ENCODE measurements around the gene RERE.
A peak's percentile ranks its signal among the peaks of the same experiment; 100 is the strongest.

RERE gene

DNA sequence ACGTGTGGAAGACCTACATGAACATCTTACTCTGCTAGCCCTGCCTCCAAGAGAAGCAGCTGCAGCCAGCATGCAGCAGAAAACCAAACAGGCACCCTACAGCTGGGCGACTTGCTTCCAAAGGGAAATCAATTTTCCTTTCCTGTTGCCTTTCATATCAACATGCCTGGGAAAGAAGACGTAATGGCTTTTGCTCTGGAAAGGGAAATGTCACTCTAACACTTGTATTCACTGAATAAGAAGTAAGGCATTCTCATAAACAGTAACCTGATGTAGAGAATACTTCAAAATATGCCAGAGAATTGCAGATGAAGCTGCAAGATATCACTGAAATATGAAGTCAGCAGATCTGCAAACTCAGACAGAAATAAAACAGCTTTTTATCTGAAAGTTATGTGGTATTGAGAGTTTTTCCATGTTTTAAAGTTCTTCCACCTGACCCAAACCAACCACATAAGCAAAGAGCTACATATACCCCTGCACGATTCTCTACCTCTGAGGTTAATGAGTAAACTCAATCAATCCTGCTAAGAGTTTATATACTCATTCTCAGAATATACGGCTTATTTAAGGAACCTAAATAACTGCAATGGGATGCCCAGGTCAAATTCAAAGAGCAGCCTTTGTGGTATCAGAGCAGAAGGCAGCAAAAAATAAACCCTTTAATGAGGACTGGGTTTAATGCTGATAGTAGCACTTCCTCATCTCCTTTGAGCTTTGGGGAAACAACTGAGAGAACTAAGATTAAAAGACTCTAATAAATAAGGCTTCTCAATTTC, 150.9 kb downstream of the RERE start:
- no peak for FAIRE-seq
- TF ChIP-seq POLR2A (IDR thresholded peaks at IDR 0.05; ENCODE audit: low read depth, low read length) (no peak), TAF1 (IDR thresholded peaks at IDR 0.05; ENCODE audit: borderline replicate concordance, low read depth, low read length) (no peak), POLR2AphosphoS5 (IDR thresholded peaks at IDR 0.05; ENCODE audit: low read depth, low read length) (no peak)

DNA sequence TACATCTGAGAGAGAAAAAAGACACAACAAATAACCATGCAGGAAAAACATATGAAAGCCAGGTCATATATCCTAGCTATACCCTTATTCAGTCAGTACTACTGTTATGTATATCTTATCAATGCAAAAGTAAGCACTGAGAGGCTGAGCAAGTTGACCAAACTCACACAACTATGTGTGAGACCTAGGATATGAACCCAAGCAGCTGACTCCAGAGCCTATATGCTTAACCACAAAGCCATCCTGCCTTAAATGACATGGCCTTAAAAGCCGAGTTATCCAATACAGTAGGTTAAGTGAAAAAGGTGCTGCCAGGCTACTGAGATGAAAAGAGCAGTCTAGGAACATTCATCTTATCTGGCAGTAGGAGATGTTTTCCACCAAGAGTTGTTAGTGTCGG, 151.6 kb downstream of the RERE start:
- no peak for DNase-seq (ENCODE audit: insufficient read length)
- TF ChIP-seq POLR2AphosphoS5 (IDR thresholded peaks at IDR 0.05; ENCODE audit: low read depth, low read length) (no peak), POLR2A (IDR thresholded peaks at IDR 0.05; ENCODE audit: low read depth, low read length) (no peak), TAF1 (IDR thresholded peaks at IDR 0.05; ENCODE audit: borderline replicate concordance, low read depth, low read length) (no peak)
- FAIRE-seq: no peak

More for the DNA sequence above, 150.9 kb downstream of the RERE start:
- DNase-seq (ENCODE audit: insufficient read length): no peak

DNA sequence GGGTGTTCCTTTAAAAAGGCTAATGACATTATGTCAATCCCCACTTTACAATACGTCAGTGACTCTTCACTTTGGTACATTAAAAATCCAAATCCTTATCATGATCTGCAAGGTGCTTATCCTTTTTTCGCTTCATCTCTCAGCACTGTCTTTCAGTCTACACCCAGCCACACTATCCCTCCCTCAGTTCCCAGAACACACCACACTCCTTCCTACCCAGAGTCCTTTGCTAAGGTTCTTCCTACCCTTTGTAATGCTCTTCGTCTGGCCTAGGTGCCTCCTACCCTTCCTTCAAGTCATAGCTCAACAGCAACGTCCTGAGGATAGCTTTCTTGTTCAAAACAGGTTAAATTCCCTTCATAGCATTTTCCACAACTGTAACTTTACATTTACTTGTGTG, 152.6 kb downstream of the RERE start:
- DNase-seq (ENCODE audit: insufficient read length): no peak
- TF ChIP-seq POLR2AphosphoS5 (IDR thresholded peaks at IDR 0.05; ENCODE audit: low read depth, low read length): no peak
- no peak for TF ChIP-seq TAF1 (IDR thresholded peaks at IDR 0.05; ENCODE audit: borderline replicate concordance, low read depth, low read length)
- TF ChIP-seq POLR2A (IDR thresholded peaks at IDR 0.05; ENCODE audit: low read depth, low read length): no peak
- FAIRE-seq: peak; percentile 17

DNA sequence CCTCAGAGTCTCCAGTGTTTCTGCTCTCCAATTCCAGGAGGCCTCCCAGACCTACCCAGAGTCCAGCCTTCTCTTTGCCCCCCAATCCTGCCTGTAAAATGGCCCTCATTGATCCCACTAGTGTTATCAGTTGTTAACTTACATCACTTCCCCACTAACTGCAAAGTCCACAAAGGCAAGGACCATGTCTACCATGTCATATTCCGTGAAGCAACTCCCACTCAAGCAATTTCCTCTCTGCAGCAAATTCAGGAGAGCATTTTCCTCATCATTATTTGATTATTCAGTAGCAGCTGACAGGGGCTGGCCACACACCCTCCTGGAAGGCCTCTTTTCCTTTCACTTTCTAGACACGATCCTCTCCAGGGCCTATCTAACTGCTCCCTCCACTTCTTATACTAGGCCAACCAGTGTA, 153.5 kb downstream of the RERE start:
- FAIRE-seq (peak; percentile 9), DNase-seq (ENCODE audit: insufficient read length) (no peak)
- TF ChIP-seq POLR2AphosphoS5 (IDR thresholded peaks at IDR 0.05; ENCODE audit: low read depth, low read length): no peak
- TF ChIP-seq TAF1 (IDR thresholded peaks at IDR 0.05; ENCODE audit: borderline replicate concordance, low read depth, low read length): no peak

DNA sequence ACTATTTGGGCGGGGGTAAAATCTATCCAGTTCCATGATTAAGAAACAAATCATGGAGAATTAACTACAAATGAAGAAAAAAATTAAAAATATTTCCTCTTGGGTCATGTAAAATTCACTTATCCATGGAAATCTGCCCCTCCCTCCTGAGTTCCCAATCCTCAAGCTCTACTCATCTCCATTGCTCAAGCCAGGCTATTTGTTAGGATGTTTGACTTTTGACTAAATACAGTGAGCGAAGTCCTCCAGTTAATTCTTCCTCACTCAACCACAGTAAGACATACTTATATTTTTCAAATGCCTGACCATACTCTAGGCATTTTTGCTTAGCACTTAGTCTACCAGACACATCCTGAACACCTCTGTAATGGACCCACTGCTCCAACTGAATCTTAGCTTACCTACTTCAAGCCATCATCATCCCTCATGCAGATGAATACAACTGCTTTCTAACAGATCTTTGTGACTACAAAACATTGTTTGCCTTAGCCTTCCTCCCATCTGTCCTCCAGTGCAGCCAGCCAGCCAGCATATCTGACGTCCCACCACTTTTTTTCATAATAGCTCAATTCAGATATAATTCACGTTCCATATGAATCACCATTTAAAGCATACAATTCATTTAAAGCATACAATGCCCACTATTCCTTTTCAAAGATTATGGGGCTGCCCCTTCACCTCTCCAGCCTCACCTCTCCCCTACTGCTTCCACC, 154.2 kb downstream of the RERE start:
- DNase-seq (ENCODE audit: insufficient read length) (no peak), FAIRE-seq (no peak)
- TF ChIP-seq POLR2A (IDR thresholded peaks at IDR 0.05; ENCODE audit: low read depth, low read length) (no peak), POLR2AphosphoS5 (IDR thresholded peaks at IDR 0.05; ENCODE audit: low read depth, low read length) (no peak), TAF1 (IDR thresholded peaks at IDR 0.05; ENCODE audit: borderline replicate concordance, low read depth, low read length) (no peak)

DNA sequence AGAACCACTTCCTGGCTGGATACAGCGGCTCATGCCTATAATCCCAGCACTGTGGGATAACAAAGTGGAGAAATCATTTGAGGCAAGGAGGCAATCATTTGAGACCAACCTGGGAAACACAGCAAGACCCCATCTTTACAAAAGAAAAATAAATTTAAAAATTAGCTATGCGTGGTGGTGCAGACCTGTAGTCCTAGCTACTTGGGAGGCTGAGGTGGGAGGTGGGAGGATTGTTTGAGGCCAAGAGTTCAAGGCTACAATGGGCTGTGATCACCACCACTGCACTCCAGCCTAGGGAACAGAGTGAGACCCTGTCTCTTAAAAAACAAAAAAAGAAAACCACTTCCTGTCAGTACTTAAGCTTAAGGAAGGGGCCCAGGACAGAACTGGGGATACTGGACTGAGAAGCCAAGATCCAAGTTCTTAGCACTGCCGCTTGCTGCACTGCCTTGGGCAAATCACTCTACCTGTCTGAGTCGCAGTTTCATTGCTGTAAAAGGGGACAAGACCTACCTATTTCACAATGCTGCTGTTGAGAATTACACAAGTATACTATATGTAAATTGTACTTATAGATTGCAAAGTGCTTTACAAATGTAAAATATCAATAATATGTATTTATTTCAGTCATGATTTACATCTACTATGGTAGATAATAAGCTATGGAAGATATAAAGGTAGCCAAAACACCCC, 154.9 kb downstream of the RERE start:
- no peak for DNase-seq (ENCODE audit: insufficient read length)
- TF ChIP-seq POLR2AphosphoS5 (IDR thresholded peaks at IDR 0.05; ENCODE audit: low read depth, low read length): no peak
- no peak for TF ChIP-seq TAF1 (IDR thresholded peaks at IDR 0.05; ENCODE audit: borderline replicate concordance, low read depth, low read length)
- no peak for TF ChIP-seq POLR2A (IDR thresholded peaks at IDR 0.05; ENCODE audit: low read depth, low read length)
- FAIRE-seq: no peak

DNA sequence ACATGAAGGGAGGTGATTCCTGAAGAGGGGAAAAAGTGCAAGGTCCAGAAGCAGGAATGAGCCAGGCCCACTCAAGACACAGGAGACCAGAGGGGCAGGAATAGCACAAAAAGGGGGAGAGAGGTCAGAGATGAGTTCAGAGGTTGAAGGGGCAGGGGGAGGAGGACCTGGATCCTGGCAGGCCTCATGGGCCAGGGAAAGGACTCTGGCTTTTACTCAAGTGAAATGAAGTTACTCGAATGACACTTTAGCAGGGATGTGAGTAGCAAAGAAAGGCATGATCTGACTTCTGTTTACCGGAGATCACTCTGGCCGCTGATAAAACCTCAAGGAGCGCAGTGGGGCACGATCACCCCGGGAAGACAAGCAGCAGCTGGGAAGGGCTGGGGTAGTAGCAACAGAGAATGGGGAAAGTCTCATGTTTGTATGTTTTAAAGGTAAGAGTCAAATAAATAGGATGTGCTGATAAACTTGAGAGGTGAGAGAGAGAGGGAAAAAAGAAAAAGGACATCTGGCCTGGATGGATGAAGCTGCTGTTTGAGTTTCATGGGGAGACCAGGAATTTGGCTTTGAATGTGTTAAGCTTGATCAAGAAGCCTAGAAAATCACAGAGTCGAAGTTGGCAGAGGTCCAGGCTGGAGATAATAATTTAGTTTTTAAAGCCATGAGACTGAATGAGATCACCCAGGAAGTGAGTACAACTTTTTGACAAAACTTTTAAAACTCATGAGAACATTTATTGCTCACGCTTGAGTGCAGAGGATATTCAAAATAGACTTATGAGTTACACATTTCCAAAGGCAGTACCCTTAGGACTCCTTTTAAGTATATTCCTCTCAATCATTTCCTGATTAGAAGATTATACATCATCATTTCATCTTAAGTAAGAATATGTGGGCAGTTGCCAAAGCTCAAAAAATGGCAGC, 156.0 kb downstream of the RERE start:
- no peak for DNase-seq (ENCODE audit: insufficient read length)
- no peak for FAIRE-seq
- TF ChIP-seq POLR2AphosphoS5 (IDR thresholded peaks at IDR 0.05; ENCODE audit: low read depth, low read length) (no peak), TAF1 (IDR thresholded peaks at IDR 0.05; ENCODE audit: borderline replicate concordance, low read depth, low read length) (no peak), POLR2A (IDR thresholded peaks at IDR 0.05; ENCODE audit: low read depth, low read length) (no peak)

DNA sequence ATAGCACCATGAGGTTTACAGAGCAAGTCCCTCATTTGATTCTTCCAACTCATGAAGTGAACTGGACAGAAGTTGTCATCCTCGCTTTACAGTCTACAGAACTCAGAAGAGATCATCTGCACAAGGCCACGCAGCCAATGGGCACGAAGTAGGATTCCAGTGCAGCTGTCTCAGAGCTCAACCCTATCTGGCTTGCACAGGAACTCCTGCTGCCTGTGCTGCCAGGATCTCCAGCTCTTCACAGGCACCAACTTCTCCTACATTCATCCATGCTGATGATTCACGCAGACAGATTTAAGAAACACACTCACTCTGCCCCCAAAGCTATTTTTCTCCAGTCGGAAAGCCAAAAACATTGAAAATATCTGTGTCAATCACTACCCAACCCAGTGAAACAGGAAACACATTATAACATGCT, 157.0 kb downstream of the RERE start:
- DNase-seq (ENCODE audit: insufficient read length) (no peak), FAIRE-seq (no peak)

DNA sequence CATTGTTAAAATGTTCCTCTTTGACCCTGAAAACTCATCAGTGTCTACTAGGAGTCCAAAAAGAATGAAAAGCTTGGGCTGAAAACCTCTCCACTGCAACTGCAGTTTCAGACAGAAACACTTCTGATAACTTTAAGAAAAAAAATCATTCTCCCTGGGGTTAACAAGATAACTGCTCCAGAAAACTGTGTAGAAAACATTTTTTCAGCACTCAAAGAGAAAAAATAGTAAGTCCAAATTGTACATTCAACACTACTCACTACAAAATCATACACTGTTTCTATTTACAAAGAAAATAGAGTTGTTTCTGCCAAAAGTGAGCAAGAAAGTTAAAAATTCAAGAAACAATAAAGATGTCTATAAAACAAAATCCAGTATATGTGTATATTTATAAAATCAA, 157.8 kb downstream of the RERE start:
- FAIRE-seq (no peak), DNase-seq (ENCODE audit: insufficient read length) (no peak)
- no peak for TF ChIP-seq POLR2A (IDR thresholded peaks at IDR 0.05; ENCODE audit: low read depth, low read length)
- TF ChIP-seq TAF1 (IDR thresholded peaks at IDR 0.05; ENCODE audit: borderline replicate concordance, low read depth, low read length): no peak
- no peak for TF ChIP-seq POLR2AphosphoS5 (IDR thresholded peaks at IDR 0.05; ENCODE audit: low read depth, low read length)

More for the DNA sequence above, 157.0 kb downstream of the RERE start:
- TF ChIP-seq POLR2A (IDR thresholded peaks at IDR 0.05; ENCODE audit: low read depth, low read length) (no peak), TAF1 (IDR thresholded peaks at IDR 0.05; ENCODE audit: borderline replicate concordance, low read depth, low read length) (no peak), POLR2AphosphoS5 (IDR thresholded peaks at IDR 0.05; ENCODE audit: low read depth, low read length) (no peak)

DNA sequence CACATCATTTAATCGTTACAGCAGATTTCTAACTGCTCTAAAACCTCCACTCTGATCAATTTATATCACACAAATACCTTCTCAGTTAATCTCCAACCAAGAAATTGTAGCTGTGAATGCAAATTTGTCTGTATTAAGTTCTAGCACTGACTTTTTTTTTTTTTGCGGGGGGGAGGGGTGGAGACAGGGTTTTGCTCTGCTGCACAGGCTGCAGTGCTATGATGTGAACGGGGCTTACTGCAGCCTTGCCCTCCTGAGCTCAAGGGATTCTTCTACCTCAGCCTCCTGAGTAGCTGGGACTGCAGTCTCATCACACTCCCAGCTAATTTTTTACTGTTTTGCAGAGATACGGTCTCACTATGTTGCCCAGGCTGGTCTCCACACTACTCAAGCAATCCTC, 163.6 kb downstream of the RERE start:
- FAIRE-seq (no peak), DNase-seq (ENCODE audit: insufficient read length) (no peak)
- TF ChIP-seq POLR2A (IDR thresholded peaks at IDR 0.05; ENCODE audit: low read depth, low read length) (no peak), TAF1 (IDR thresholded peaks at IDR 0.05; ENCODE audit: borderline replicate concordance, low read depth, low read length) (no peak), POLR2AphosphoS5 (IDR thresholded peaks at IDR 0.05; ENCODE audit: low read depth, low read length) (no peak)
